ENCODE data around the gene ZNF500.

GRCh38 chr16:4713663-4714501 is 53.1 kb downstream of the ZNF500 start:
- no peak for TF ChIP-seq CTCF (IDR thresholded peaks at IDR 0.05)
- no peak for TF ChIP-seq POLR2A (IDR thresholded peaks at IDR 0.05)

Data from uterus (tissue), 2 donors.